ENCODE data around the gene NCAPH2.

The NCAPH2 gene

DNA sequence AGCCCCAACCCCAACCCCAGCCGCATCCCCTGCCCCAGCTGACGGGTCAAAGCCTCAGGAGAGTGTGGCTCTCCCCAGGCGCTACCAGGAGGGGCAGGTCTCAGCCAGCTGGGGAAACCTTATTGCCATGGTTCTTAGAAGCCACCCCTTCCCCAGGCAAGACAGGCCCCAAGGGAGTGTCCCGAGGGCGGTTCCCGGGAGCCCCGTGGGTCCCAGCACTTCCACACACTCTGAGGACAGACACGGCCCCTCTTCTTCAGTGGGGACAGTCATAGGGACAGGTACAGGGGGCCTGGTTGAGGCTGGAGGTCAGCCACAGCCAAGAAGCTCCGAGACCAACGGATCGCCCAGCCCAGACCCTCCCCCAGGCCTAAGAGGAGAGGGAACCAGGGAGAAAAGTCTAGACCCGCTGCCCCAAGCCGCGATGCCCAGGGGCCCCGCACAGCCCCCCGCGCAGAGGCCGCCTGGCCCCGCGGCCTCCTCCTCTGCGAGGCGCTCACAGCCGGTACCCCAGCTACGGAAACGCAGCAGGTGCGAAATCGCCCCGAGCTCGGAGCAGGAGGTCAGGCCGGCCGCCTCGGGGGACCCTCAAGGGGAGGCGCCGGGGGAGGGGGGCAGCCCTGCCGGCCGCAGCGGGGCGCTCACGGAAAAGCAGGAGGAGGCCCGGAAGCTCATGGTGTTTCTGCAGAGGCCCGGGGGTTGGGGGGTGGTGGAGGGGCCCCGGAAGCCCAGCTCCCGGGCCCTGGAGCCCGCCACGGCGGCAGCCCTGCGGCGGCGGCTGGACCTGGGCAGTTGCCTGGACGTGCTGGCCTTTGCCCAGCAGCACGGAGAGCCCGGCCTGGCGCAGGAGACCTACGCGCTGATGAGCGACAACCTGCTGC lies 40.3 kb downstream of the NCAPH2 start:
- DNase-seq (ENCODE audit: low read depth), result no peak
- TF ChIP-seq, protein P1, sequence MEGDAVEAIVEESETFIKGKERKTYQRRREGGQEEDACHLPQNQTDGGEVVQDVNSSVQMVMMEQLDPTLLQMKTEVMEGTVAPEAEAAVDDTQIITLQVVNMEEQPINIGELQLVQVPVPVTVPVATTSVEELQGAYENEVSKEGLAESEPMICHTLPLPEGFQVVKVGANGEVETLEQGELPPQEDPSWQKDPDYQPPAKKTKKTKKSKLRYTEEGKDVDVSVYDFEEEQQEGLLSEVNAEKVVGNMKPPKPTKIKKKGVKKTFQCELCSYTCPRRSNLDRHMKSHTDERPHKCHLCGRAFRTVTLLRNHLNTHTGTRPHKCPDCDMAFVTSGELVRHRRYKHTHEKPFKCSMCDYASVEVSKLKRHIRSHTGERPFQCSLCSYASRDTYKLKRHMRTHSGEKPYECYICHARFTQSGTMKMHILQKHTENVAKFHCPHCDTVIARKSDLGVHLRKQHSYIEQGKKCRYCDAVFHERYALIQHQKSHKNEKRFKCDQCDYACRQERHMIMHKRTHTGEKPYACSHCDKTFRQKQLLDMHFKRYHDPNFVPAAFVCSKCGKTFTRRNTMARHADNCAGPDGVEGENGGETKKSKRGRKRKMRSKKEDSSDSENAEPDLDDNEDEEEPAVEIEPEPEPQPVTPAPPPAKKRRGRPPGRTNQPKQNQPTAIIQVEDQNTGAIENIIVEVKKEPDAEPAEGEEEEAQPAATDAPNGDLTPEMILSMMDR (conservative IDR thresholded peaks at IDR 0.05; ENCODE audit: low read depth, low read length), result no peak
- H3K4me3 ChIP-seq (ENCODE audit: low read length), result no peak overlapping the region

- TF ChIP-seq, protein P1 (conservative IDR thresholded peaks at IDR 0.05; ENCODE audit: low read depth, low read length), result no peak
- no peak overlapping the region for H3K4me3 ChIP-seq (ENCODE audit: low read length)
- DNase-seq (ENCODE audit: low read depth), result no peak
Measured at GRCh38 chr22:50548921-50549790, 41.1 kb downstream of the NCAPH2 start.

- no peak for DNase-seq (ENCODE audit: low read depth)
- TF ChIP-seq, protein P1 (conservative IDR thresholded peaks at IDR 0.05; ENCODE audit: low read depth, low read length), result no peak
- no peak overlapping the region for H3K4me3 ChIP-seq (ENCODE audit: low read length)
Measured at GRCh38 chr22:50550395-50550794, 42.4 kb downstream of the NCAPH2 start.

DNA sequence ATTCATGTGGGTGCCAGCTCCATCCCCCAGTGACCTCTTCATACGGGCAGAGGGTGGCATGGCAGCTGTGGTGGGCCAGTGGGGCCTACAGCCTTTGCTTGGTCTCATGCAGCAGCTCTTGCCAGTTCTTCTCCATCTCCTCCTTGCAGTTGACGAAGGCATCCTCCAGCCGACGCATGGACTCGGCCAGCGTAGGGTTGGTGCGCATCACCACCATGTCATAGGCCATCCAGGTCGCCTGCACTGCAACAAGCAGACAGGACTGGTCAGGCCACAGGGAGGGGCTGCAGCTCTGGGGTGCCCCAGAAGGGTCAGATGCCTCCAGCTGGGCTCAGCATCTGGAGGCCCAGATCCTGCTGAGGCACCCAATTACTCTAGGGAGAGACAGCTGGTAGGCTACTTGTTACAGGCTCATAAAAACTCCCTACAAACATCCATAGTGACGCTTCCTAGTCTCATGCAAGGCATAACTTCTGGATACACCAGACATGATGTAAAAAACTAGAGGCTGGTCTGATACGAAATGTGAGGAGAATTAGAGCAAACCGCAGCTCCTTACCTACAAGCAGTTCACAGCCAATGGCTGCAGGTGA lies 43.2 kb downstream of the NCAPH2 start:
- DNase-seq (ENCODE audit: low read depth), result no peak
- TF ChIP-seq, protein P1 (conservative IDR thresholded peaks at IDR 0.05; ENCODE audit: low read depth, low read length), result no peak
- H3K4me3 ChIP-seq (ENCODE audit: low read length), result no peak overlapping the region

DNA sequence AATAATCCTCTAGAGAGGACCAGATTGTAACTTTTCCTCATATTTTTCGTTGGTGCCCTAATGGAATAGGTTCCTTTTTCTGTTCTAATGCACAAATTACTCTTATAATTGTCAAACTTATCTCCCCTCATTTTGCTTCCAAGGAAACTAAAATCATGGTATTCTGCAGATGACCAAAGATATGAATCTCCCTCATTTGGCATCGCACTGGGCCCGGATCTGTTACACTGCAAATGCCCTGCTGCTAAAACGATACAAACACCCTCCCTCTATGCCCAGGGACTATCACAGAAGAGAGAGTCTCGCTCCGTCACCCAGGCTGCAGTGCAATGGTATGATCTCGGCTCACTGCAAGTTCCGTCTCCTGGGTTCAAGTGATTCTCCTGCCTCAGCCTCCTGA lies 45.3 kb downstream of the NCAPH2 start:
- no peak for DNase-seq (ENCODE audit: low read depth)
- TF ChIP-seq, protein P1 (conservative IDR thresholded peaks at IDR 0.05; ENCODE audit: low read depth, low read length), result no peak
- no peak overlapping the region for H3K4me3 ChIP-seq (ENCODE audit: low read length)

DNA sequence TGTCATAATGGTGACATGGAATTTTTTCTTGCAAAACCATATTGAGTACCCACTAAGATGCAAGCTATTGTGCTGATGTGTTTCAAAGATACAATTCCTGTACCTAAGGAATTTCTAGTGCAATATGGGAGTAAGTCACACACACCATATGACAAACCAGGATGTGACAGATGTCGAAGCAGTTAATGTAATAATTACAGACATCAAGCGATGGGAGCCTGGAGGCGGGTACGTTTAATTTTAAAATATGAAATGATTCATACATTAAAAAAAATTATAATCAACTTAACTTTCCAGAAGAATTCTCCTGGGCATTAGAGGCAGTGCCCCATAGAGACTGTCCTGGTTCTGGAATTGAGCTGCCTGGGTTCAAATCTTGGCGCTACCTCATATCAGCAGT lies 48.7 kb downstream of the NCAPH2 start:
- TF ChIP-seq, protein P1 (conservative IDR thresholded peaks at IDR 0.05; ENCODE audit: low read depth, low read length), result no peak
- DNase-seq (ENCODE audit: low read depth), result no peak

More for the DNA sequence above, 48.7 kb downstream of the NCAPH2 start:
- no peak overlapping the region for H3K4me3 ChIP-seq (ENCODE audit: low read length)
